Activated T-cell treated with anti-CD3 and anti-CD28 coated beads, Interleukin-2, amount 50 U/mL, for 4 hours (primary cell): Measurements from ENCODE around the gene SHANK2. TPM values are rescaled to one million over a fixed set of nuclear protein-coding genes. Genes with fewer than 3 reads are reported as not detected.

Experiments
- ATAC-seq, 2 donors: fragments of 200-7000 bp; cut with Tn5 transposase; one replicate each; pipeline ENCODE4 v1.10.0; 2021
- DNase-seq: peaks from one replicate; pipeline ENCODE4 v3.0.0-alpha.2; 2020
- H3K27me3 Mint-ChIP-seq: one replicate; pipeline ENCODE4 v1.8.0; 2021; ENCODE audit warnings: low read depth, mixed read lengths
- H3K36me3 Mint-ChIP-seq: one replicate; pipeline ENCODE4 v1.8.0; 2022; ENCODE audit warnings: mixed read lengths; ENCODE audit not compliant: insufficient read depth
- H3K4me1 Mint-ChIP-seq: one replicate; pipeline ENCODE4 v1.8.0; 2021; ENCODE audit warnings: low read depth, mixed read lengths
- H3K4me3 Mint-ChIP-seq: one replicate; pipeline ENCODE4 v1.8.0; 2021; ENCODE audit warnings: mild to moderate bottlenecking, moderate library complexity, mixed read lengths
- H3K9me3 Mint-ChIP-seq: one replicate; pipeline ENCODE4 v1.8.0; 2021; ENCODE audit warnings: mixed read lengths
- total RNA-seq, 3 donors: library from RNA; stranded (reverse); gene quantifications; one replicate each; pipeline ENCODE4 v1.2.1, GENCODE V29; 2021

SHANK2 gene
- total RNA-seq, 3 donors from 2014 or later, result 0.11 to 0.48 (median 0.38) TPM

GRCh38 chr11:71223671-71224660 lies 28.4 kb downstream of the SHANK2 start:
- DNase-seq (no peak), ATAC-seq (no peak)
- no peaks in the 10 kb centered on the region for H3K36me3 Mint-ChIP-seq
- H3K27me3 Mint-ChIP-seq, result peaks cover 7% of the 10 kb centered on the region
- H3K9me3 Mint-ChIP-seq, result peaks cover 22% of the 10 kb centered on the region
- H3K4me3 Mint-ChIP-seq, result no peak overlapping the region
- H3K4me1 Mint-ChIP-seq, result no peaks in the 10 kb centered on the region

- peaks cover 9% of the 10 kb centered on the region for H3K27me3 Mint-ChIP-seq
- H3K9me3 Mint-ChIP-seq, result peaks cover 22% of the 10 kb centered on the region
- H3K4me1 Mint-ChIP-seq, result no peaks in the 10 kb centered on the region
- no peaks in the 10 kb centered on the region for H3K36me3 Mint-ChIP-seq
- H3K4me3 Mint-ChIP-seq, result no peak overlapping the region
- ATAC-seq, result no peak
- no peak for DNase-seq
These were observed 29.3 kb downstream of the SHANK2 start for GRCh38 chr11:71223081-71223405.

DNA sequence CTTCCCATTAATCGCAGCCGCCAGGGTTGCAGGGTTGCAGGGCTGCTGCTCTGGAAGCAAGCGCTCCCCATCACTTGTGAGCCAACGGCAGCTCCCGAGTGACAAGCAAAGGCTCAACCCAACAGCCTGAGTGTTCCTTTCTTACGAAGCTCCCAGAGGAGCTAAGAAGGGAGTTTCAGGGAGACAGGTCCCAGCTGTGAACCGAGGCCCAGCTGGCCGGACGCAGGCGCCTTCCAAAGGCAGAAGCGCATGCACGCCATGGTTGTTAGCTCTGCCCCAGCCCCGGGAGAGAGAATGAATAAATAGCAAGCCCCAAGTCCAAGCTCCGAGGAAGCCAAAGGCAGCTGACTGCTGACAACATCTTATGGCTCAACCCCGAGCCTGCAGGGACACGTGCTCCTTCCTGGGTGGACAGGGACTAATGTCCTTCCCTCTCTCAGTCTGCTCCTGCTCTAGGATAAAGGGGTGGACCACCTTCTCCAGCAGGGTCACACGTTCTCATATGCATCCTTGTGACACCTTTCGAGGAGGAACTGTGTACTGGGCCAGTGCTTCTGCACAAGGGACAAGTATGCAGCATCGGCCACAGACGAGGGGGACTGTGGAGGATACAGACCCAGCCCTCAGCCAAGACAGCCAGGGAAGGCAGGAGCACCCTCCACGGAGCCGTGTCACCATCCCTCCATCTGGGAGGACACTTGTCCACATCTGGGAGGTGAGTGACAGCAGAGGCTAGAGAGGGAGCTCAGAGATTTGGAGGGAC lies 29.9 kb downstream of the SHANK2 start:
- Mint-ChIP-seq H3K4me1 (no peaks in the 10 kb centered on the region), H3K9me3 (peaks cover 16% of the 10 kb centered on the region), H3K36me3 (no peaks in the 10 kb centered on the region), H3K27me3 (peaks cover 7% of the 10 kb centered on the region), H3K4me3 (no peak overlapping the region)
- DNase-seq (no peak), ATAC-seq (no peak)

GRCh38 chr11:71221821-71222220 lies 30.6 kb downstream of the SHANK2 start:
- Mint-ChIP-seq H3K27me3 (peaks cover 8% of the 10 kb centered on the region), H3K4me1 (no peaks in the 10 kb centered on the region), H3K9me3 (peaks cover 10% of the 10 kb centered on the region), H3K4me3 (no peak overlapping the region), H3K36me3 (no peaks in the 10 kb centered on the region)
- DNase-seq, result no peak
- ATAC-seq, result no peak

- H3K9me3 Mint-ChIP-seq, result peaks cover 7% of the 10 kb centered on the region
- no peaks in the 10 kb centered on the region for H3K36me3 Mint-ChIP-seq
- H3K4me1 Mint-ChIP-seq, result no peaks in the 10 kb centered on the region
- DNase-seq (no peak), ATAC-seq (no peak)
- no peak overlapping the region for H3K4me3 Mint-ChIP-seq
- peaks cover 13% of the 10 kb centered on the region for H3K27me3 Mint-ChIP-seq
These were observed 31.2 kb downstream of the SHANK2 start for GRCh38 chr11:71221201-71221600.

DNA sequence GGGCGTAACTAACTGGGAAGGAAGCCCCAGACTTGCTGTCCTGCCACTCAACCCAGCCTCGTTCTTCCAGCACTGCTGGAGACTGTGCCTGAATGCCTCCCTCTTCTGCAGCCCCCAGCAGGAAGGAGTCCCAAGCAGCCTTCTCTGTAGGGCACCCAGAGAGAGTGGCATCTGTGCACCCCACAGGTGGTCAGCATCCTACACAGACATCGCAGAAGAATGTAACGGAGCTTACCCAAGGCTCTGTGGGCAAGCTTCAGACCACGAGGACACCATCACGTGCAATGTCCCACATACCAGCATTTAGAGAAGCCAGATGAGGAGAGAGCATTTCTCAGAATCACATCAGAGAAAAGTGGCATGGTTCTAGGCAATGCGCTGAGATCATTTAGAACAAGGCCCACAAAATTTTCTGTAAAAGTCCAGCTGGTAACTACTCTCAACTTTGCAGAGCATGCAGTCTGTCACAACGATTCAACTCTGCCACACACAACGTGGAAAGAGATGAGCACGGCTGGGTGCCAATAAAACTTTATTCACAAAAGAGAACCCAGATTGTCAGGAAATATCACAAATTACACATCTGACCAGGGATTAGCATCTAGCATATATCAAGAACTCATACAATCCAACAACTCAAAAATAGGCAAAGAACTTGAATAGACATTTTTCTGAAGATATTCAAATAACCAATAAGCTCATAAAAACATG lies 33.4 kb downstream of the SHANK2 start:
- Mint-ChIP-seq H3K4me3 (no peak overlapping the region), H3K4me1 (no peaks in the 10 kb centered on the region), H3K36me3 (no peaks in the 10 kb centered on the region), H3K9me3 (no peaks in the 10 kb centered on the region), H3K27me3 (peaks cover 18% of the 10 kb centered on the region)
- ATAC-seq (no peak), DNase-seq (no peak)

GRCh38 chr11:71215425-71215965 lies 36.9 kb downstream of the SHANK2 start:
- Mint-ChIP-seq H3K4me3 (no peak overlapping the region), H3K9me3 (no peaks in the 10 kb centered on the region), H3K4me1 (no peaks in the 10 kb centered on the region), H3K27me3 (peaks cover 15% of the 10 kb centered on the region), H3K36me3 (no peaks in the 10 kb centered on the region)
- ATAC-seq (no peak), DNase-seq (no peak)

- Mint-ChIP-seq H3K4me3 (no peak overlapping the region), H3K9me3 (no peaks in the 10 kb centered on the region), H3K36me3 (no peaks in the 10 kb centered on the region), H3K4me1 (no peaks in the 10 kb centered on the region), H3K27me3 (peaks cover 15% of the 10 kb centered on the region)
- ATAC-seq, result no peak
- no peak for DNase-seq
These were observed 37.6 kb downstream of the SHANK2 start for GRCh38 chr11:71214553-71215424.

- Mint-ChIP-seq H3K4me1 (no peaks in the 10 kb centered on the region), H3K36me3 (no peaks in the 10 kb centered on the region), H3K27me3 (peaks cover 15% of the 10 kb centered on the region), H3K9me3 (no peaks in the 10 kb centered on the region), H3K4me3 (no peak overlapping the region)
- DNase-seq (no peak), ATAC-seq (no peak)
These were observed 38.5 kb downstream of the SHANK2 start for GRCh38 chr11:71213696-71214552.

GRCh38 chr11:71212871-71213559 lies 39.4 kb downstream of the SHANK2 start:
- peaks cover 11% of the 10 kb centered on the region for H3K27me3 Mint-ChIP-seq
- no peak overlapping the region for H3K4me3 Mint-ChIP-seq
- H3K9me3 Mint-ChIP-seq, result peaks cover 3% of the 10 kb centered on the region
- ATAC-seq, result no peak
- H3K4me1 Mint-ChIP-seq, result no peaks in the 10 kb centered on the region
- DNase-seq, result no peak
- H3K36me3 Mint-ChIP-seq, result no peaks in the 10 kb centered on the region

DNA sequence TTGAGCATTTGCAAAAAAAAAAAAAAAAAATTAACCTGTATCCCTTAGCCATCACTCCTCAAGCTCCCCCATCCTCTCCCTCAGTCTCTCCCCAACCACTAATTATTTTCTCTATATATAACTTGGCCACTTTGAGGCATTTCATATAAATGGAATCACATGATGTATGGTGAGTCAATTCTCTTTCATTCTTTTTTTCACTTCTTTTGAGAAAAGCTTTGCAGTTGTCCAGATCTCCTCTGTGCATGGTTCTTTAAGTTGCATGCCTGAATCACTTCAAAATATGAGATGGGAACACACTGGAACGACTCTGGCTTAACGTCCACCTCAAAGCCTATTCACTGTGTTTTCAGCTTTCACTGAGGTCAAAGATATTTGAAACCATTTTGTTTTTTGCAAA lies 40.7 kb downstream of the SHANK2 start:
- Mint-ChIP-seq H3K4me3 (no peak overlapping the region), H3K36me3 (no peaks in the 10 kb centered on the region), H3K27me3 (peaks cover 8% of the 10 kb centered on the region), H3K9me3 (peaks cover 3% of the 10 kb centered on the region), H3K4me1 (no peaks in the 10 kb centered on the region)
- no peak for DNase-seq
- ATAC-seq, result no peak

GRCh38 chr11:71210861-71211260 lies 41.5 kb downstream of the SHANK2 start:
- DNase-seq (no peak), ATAC-seq (no peak)
- peaks cover 3% of the 10 kb centered on the region for H3K9me3 Mint-ChIP-seq
- H3K4me3 Mint-ChIP-seq, result no peak overlapping the region
- peaks cover 2% of the 10 kb centered on the region for H3K27me3 Mint-ChIP-seq
- H3K36me3 Mint-ChIP-seq, result no peaks in the 10 kb centered on the region
- no peaks in the 10 kb centered on the region for H3K4me1 Mint-ChIP-seq
